ENCODE measurements around the gene AGPAT3. TPM values are rescaled to one million over a fixed set of nuclear protein-coding genes. Genes with fewer than 3 reads are reported as not detected.

AGPAT3 gene
- total and polyA plus RNA-seq, 2 donors (not counting 3 experiments of a cell fraction or from before 2014, with no cell fraction given), result 39.9 to 76.7 TPM

DNA sequence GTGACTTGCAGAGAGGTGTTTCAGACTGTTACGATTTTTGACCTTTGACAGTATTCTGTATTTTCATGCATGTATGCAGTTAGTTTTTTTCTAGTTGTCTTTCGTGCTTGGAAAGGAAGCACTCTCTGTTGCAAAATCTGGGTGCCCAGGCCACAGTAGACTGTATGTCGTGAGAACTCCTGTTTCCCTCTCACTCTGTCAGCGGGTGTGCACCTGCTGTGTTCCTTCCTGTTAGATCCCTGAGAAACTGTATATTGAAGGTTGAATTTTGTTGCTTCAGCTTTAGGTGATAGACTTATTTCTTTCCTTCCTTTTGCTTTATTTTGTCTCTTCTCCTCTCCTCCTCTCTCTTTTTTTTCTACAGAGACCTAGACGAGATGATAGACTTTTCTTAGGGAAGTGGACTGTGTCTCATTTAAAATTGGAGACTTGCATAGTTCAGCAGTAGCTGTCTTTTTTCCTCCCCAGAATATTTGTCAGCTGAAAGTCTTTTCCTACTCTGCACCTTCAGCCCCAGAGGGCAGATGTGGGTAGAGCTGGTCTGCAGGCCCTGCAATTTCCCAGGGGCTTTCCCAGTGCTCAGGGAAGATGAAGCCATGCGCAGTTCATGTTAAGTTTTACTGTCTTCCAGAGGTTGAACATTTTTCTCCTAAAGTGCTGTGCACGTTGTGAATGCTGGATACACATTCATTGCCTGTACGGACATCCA lies 148.5 kb downstream of the AGPAT3 start:
- BruUV-seq (replicated peaks), result TSS peak; percentile 33
- Histone ChIP-seq H3K9me3 (replicated peaks; ENCODE audit: control insufficient read depth, insufficient read depth, low read length) (no peaks in the 10 kb centered on the region), H3K9ac (replicated peaks; ENCODE audit: extremely low read depth, insufficient read depth, low read length) (peak overlapping the region; percentile 75), H3K27me3 (ENCODE audit: control insufficient read depth in 2 of 2, insufficient read depth in 2 of 2, low read length in 2 of 2) (no peaks in the 10 kb centered on the region), H4K20me1 (replicated peaks; ENCODE audit: control insufficient read depth, extremely low read depth, insufficient read depth, low read length) (peaks cover 3% of the 10 kb centered on the region), H3K79me2 (ENCODE audit: control insufficient read depth, insufficient read depth, low read length) (peaks cover 60% of the 10 kb centered on the region), H3K9me1 (replicated peaks; ENCODE audit: control insufficient read depth, extremely low read depth, insufficient read depth, low read length) (no peaks in the 10 kb centered on the region), H3K36me3 (ENCODE audit: control insufficient read depth in 2 of 2, extremely low read depth in 1 of 2, insufficient read depth in 2 of 2, low read length in 2 of 2) (no peaks in the 10 kb centered on the region), H3K27ac (ENCODE audit: insufficient read depth, low read depth, low read length) (peak overlapping the region; percentile 78), H3K4me2 (ENCODE audit: insufficient read depth, low read length) (peak overlapping the region; percentile 97), H3K4me1 (ENCODE audit: control insufficient read depth, extremely low read depth, insufficient read depth, low read length) (peaks cover 17% of the 10 kb centered on the region), H2AFZ (ENCODE audit: low read depth, low read length) (no peak overlapping the region), H3K4me3 (replicated peaks in 1 of 3; ENCODE audit: insufficient read depth in 1 of 3, low read depth in 1 of 3, low read length in 3 of 3) (peak overlapping the region; percentile 85 to 88 (median 86))
- CTCF ChIA-PET, result interaction anchor here (1.1 to 2.0 kb wide), 5 partner anchors 29 to 286 kb away, joined by 3 to 5 read pairs (median 3); partner anchors contain the start of gene PFKL
- DNase-seq (ENCODE audit: low read depth, low spot score) (peak; percentile 37), FAIRE-seq (no peak)
- no peak for TF ChIP-seq MYC (IDR thresholded peaks at IDR 0.05; ENCODE audit: low read depth, low read length)
- TF ChIP-seq FOS (IDR thresholded peaks at IDR 0.05; ENCODE audit: borderline replicate concordance, insufficient read depth, low read length), result no peak
- no peak for TF ChIP-seq POLR2A (IDR thresholded peaks at IDR 0.05; ENCODE audit: low read depth, low read length)
- TF ChIP-seq GATA2 (IDR thresholded peaks at IDR 0.05; ENCODE audit: insufficient read depth, insufficient read length, low read depth, low read length), result no peak
- no peak for TF ChIP-seq POLR2AphosphoS5 (IDR thresholded peaks at IDR 0.05; ENCODE audit: insufficient read depth, low read depth, low read length)
- TF ChIP-seq, protein P1, sequence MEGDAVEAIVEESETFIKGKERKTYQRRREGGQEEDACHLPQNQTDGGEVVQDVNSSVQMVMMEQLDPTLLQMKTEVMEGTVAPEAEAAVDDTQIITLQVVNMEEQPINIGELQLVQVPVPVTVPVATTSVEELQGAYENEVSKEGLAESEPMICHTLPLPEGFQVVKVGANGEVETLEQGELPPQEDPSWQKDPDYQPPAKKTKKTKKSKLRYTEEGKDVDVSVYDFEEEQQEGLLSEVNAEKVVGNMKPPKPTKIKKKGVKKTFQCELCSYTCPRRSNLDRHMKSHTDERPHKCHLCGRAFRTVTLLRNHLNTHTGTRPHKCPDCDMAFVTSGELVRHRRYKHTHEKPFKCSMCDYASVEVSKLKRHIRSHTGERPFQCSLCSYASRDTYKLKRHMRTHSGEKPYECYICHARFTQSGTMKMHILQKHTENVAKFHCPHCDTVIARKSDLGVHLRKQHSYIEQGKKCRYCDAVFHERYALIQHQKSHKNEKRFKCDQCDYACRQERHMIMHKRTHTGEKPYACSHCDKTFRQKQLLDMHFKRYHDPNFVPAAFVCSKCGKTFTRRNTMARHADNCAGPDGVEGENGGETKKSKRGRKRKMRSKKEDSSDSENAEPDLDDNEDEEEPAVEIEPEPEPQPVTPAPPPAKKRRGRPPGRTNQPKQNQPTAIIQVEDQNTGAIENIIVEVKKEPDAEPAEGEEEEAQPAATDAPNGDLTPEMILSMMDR (IDR thresholded peaks at IDR 0.05; ENCODE audit: extremely low read depth in 1 of 2, insufficient read depth in 1 of 2, low read depth in 1 of 2, low read length in 2 of 2), result no peak
- TF ChIP-seq JUN (IDR thresholded peaks at IDR 0.05; ENCODE audit: borderline replicate concordance, insufficient read depth, insufficient read length, low read depth), result no peak
- no peak for TF ChIP-seq EZH2 (IDR thresholded peaks at IDR 0.05; ENCODE audit: borderline replicate concordance, low read depth, low read length, severe bottlenecking)
- TF ChIP-seq, protein P2, sequence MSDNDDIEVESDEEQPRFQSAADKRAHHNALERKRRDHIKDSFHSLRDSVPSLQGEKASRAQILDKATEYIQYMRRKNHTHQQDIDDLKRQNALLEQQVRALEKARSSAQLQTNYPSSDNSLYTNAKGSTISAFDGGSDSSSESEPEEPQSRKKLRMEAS (IDR thresholded peaks at IDR 0.05; ENCODE audit: insufficient read depth, insufficient read length), result no peak
- POLR2A ChIA-PET, result interaction anchor here (0.6 kb wide), 2 partner anchors 75 to 275 kb away, joined by 3 to 5 read pairs; no protein-coding TSS in a partner anchor
- intact Hi-C loops (cut with micrococcal nuclease), result no loop called here
- dilution Hi-C loops (cut with MboI; ENCODE audit: extremely low pct_ligation_motif_present, low sequenced_read_pairs), result no loop called here
